Skeletal muscle satellite cell (primary cell): ENCODE measurements around the gene ITGA3.

Source experiments
- H3K27me3 ChIP-seq: 2 replicates; pipeline ENCODE4 v1.7.0; 2013; ENCODE audit warnings: low read length; ENCODE audit not compliant: control insufficient read depth, insufficient read depth
- H3K36me3 ChIP-seq: 2 replicates; pipeline ENCODE4 v1.7.0; 2013; ENCODE audit warnings: mild to moderate bottlenecking, control low read depth, low read length; ENCODE audit not compliant: insufficient read depth
- H3K4me1 ChIP-seq: 2 replicates; pipeline ENCODE4 v1.7.0; 2013; ENCODE audit warnings: low read length; ENCODE audit not compliant: control insufficient read depth, insufficient read depth
- H3K4me2 ChIP-seq: 2 replicates; pipeline ENCODE4 v1.7.0; 2013; ENCODE audit warnings: mild to moderate bottlenecking, low read length
- H3K4me3 ChIP-seq: 2 replicates; pipeline ENCODE4 v1.7.0; 2013; ENCODE audit warnings: low read length
- H3K9ac ChIP-seq: 2 replicates; pipeline ENCODE4 v1.7.0; 2013; ENCODE audit warnings: mild to moderate bottlenecking, low read depth, low read length, moderate library complexity
- H3K9me3 ChIP-seq: replicated peaks from 2 replicates; pipeline ENCODE4 v1.7.0; 2013; ENCODE audit warnings: mild to moderate bottlenecking, control low read depth, low read length

ITGA3 gene

DNA sequence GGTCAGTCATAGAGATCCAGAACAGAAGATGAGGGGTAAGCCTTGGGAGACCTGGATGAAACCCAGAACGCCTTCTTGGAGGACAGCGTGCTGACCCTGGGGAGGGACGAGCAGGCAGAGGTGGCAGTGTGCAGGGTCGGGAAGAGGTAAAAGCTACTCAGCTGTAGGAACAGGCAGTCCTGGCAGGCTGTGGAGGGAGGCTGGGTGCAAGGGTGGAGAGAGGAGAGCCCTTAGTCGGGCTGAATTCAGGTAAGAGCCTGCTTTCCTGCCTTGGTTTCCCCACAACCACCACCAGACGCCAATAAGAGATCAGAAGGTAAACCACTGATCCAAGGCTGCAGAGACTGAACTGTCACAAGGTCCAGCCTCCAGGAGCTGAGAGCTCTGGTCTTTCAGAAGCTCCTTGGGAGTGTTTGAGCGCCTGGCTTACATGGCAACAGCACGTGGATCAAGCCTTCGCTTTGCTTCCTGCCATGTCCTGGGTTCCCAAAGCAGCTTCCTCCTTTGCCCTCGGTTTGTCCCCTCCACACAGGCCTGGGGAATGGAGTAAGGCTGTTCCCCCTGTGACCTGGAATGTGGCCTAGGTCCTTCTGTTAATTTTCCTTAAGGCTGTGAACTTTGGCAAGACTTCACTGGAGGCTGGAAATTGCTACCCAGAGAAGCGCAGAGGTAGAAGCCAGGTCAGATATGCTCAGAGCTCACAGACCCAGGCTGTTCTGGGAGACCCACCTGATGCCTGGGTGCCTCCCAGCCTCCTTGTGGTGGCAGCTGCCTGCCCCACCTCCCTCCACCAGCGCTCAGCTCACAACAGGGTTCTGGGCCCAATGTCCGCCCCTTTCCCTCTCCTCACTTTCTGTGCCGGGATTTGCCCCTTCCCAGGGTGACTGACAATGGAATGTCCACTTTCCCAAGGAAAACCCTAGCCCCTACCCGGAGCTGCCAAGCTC, 35.3 kb downstream of the ITGA3 start:
- no peak overlapping the region for H3K4me3 ChIP-seq
- H3K9ac ChIP-seq: no peak overlapping the region
- H3K36me3 ChIP-seq: peaks cover 57% of the 10 kb centered on the region
- H3K9me3 ChIP-seq: no peaks in the 10 kb centered on the region
- H3K4me2 ChIP-seq: no peak overlapping the region
- H3K4me1 ChIP-seq: peaks cover 12% of the 10 kb centered on the region
- H3K27me3 ChIP-seq: no peaks in the 10 kb centered on the region

DNA sequence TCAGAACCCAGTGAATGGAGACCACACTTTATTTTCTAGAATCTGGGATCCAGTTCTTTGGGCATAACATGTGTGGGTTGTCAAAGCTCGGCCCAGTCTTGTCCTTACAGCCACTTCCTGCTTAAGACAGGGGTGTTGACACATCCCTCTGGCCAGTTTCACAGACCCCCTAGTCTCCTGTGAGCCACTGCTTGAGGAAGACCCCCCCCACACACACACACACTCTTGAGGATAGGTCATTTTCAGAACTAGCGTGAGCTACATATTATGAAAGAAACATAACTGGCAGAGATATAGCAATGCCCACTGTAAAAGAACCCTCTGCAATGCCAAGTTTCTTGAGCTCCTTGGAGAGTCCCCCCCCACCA, 36.0 kb downstream of the ITGA3 start:
- no peaks in the 10 kb centered on the region for H3K27me3 ChIP-seq
- no peaks in the 10 kb centered on the region for H3K9me3 ChIP-seq
- H3K4me3 ChIP-seq: no peak overlapping the region
- H3K9ac ChIP-seq: no peak overlapping the region
- H3K4me1 ChIP-seq: peaks cover 13% of the 10 kb centered on the region
- peaks cover 52% of the 10 kb centered on the region for H3K36me3 ChIP-seq
- no peak overlapping the region for H3K4me2 ChIP-seq

DNA sequence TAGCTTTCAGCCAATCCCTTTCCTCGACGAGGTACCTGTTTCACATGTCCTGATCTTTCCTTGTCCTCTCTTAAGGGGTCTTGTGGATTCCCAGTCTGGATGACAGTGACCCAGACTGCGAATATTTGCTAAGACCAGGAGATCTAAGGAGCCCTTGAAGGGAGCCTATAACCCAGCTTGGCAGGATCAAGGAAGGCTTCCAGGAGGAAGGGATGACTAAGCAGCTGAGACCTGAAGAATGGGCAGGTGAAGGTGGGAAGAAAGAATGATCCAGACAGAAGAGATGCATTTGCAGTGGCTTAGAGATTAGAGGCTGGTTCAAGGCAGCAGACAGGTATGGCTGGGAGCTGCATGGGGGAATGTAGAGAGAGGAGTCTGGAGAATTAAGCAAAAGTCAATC, 37.3 kb downstream of the ITGA3 start:
- Histone ChIP-seq H3K36me3 (peaks cover 46% of the 10 kb centered on the region), H3K9me3 (no peaks in the 10 kb centered on the region), H3K9ac (peak overlapping the region; percentile 1), H3K4me1 (peaks cover 13% of the 10 kb centered on the region), H3K4me3 (no peak overlapping the region), H3K4me2 (no peak overlapping the region), H3K27me3 (no peaks in the 10 kb centered on the region)

DNA sequence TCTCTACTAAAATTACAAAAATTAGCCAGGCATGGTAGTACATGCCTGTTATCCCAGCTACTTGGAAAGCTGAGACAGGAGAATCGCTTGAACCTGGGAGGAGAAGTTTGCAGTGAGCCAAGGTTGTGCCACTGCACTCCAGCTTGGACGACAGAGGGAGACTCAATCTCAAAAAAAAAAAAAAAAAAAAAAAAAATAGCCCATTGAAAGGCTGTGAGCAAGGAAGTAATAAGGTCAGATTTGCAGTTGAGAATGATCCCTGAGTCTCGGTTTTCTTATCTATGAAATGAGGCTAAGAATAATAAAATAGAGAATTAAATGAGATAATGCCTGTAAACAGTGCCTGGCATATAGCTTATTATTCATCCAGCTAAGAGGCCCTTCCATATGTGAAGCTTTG, 37.9 kb downstream of the ITGA3 start:
- peak overlapping the region; percentile 88 for H3K4me2 ChIP-seq
- H3K36me3 ChIP-seq: peaks cover 40% of the 10 kb centered on the region
- peaks cover 13% of the 10 kb centered on the region for H3K4me1 ChIP-seq
- no peaks in the 10 kb centered on the region for H3K27me3 ChIP-seq
- H3K9ac ChIP-seq: peak overlapping the region; percentile 30
- no peaks in the 10 kb centered on the region for H3K9me3 ChIP-seq
- H3K4me3 ChIP-seq: no peak overlapping the region

DNA sequence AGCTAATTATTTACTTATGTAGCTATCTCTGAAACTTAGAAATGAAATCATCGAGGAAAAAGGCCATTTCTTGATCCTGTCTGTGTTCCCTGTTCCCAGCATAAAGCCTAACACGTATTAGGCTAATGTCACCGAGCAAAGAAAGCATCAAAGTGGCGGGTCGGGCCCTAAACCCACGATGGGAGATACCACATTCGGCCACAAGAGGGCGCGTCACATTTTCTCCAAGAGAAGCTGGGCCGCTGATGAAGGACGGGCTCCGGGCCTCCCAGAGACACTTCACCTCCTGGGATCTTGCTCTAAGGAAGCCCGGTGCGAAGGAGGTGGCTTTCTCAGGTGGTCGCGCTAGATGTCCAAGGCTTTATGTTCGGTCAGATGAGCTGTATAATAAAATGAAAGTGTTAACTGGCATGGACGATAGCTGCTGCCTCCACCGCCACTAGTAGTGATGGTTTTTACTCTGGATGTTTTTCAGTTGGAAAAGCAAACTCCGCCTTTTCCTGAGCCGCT, 38.4 kb downstream of the ITGA3 start:
- Histone ChIP-seq H3K4me2 (peak overlapping the region; percentile 88), H3K4me1 (peaks cover 13% of the 10 kb centered on the region), H3K9ac (peak overlapping the region; percentile 30), H3K4me3 (peak overlapping the region; percentile 79), H3K27me3 (no peaks in the 10 kb centered on the region), H3K9me3 (no peaks in the 10 kb centered on the region), H3K36me3 (peaks cover 35% of the 10 kb centered on the region)

DNA sequence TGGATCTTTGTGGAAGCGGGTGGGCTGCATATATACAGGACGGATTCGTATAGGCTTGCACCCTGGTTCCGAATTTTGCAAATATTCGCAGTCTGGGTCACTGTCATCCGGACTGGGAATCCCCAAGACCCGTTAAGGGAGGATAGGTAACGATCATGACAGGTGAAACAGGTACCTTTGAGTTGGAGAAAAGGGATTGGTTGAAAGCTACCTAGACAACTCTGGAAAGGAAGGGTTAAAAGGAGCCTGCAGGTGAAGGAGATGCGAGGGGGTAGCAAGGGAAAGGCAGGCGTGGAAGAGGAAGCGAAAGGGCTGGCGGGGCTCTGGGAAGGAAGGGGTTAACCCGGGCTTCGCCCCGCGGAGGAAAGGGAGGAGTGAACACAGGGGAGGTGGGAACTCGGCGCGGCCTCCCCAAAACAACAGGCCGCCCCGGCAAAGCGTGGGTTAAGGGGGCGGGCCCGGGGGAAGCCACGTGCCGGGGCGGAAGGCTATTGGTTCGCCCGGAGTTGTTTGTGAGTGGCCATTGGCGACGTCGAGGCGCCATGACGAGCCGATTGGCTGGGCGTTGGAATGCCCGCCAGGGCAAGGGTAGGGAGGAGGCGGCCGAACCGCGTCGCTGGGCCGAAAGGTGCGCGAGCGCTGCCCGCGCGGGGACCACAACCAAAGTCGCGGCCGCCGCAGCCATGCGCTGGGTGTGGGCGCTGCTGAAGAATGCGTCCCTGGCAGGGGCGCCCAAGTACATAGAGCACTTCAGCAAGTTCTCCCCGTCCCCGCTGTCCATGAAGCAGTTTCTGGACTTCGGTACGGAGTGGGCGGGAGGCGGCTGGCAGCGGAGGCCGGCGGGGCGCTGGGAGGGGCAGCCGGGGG, 39.1 kb downstream of the ITGA3 start, which contains the start of gene PDK2:
Gene PDK2, plus strand, starts transcription at position 599 of the 867 bp plus-strand sequence. Its CDS starts 85 bp downstream, at position 684.
- Histone ChIP-seq H3K27me3 (no peaks in the 10 kb centered on the region), H3K9ac (peak within 1 kb of the TSS; percentile 75), H3K4me1 (peaks cover 17% of the 10 kb centered on the region), H3K4me3 (peak within 1 kb of the TSS; percentile 79), H3K36me3 (peaks cover 29% of the 10 kb centered on the region), H3K9me3 (no peaks in the 10 kb centered on the region), H3K4me2 (peak within 1 kb of the TSS; percentile 88)

DNA sequence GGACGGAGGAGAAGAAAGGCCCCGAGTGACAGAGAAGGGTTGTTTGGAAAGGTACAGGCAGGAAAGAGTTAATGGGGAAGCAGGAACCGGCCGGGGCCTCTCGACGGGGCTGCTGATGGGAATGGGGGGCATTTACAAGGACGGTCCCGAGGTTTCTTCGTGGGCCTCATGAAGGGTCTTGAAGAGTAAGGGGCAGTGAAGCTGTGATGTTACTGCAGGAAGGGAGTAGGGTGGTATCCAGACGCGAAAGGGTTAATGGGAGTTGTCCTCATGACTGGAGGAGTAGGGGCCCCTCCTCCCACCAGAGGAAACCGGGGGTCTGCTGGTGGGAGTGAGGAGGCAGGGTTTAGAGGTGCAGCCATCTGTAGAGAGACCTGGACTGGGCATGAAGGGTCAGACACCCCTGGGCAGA, 39.7 kb downstream of the ITGA3 start:
- peaks cover 23% of the 10 kb centered on the region for H3K36me3 ChIP-seq
- H3K27me3 ChIP-seq: no peaks in the 10 kb centered on the region
- peak overlapping the region; percentile 88 for H3K4me2 ChIP-seq
- H3K4me1 ChIP-seq: peaks cover 23% of the 10 kb centered on the region
- peak overlapping the region; percentile 75 for H3K9ac ChIP-seq
- no peaks in the 10 kb centered on the region for H3K9me3 ChIP-seq
- H3K4me3 ChIP-seq: peak overlapping the region; percentile 79

DNA sequence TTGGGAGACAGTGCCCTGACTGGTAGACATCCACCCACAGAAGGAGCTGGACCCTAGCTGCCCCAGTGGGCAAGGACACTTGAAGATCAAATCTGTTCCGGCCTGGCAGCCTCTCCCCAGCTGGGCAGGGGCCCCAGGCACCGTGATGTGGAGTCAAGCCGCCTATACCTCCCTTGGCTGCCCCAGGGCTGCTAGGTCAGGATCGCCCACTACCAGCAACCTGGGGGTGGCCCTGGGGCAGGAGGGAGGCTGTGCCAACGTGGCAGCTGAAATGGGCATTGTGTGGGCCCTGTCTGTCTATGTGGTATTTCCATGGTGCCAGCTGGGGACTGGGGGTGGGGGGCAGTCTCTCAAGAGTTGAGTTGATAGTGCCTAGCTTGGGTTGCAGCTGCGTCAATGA, 40.2 kb downstream of the ITGA3 start:
- Histone ChIP-seq H3K4me1 (peaks cover 28% of the 10 kb centered on the region), H3K4me2 (peak overlapping the region; percentile 88), H3K9me3 (no peaks in the 10 kb centered on the region), H3K36me3 (peaks cover 19% of the 10 kb centered on the region), H3K9ac (peak overlapping the region; percentile 75), H3K27me3 (no peaks in the 10 kb centered on the region), H3K4me3 (peak overlapping the region; percentile 79)

DNA sequence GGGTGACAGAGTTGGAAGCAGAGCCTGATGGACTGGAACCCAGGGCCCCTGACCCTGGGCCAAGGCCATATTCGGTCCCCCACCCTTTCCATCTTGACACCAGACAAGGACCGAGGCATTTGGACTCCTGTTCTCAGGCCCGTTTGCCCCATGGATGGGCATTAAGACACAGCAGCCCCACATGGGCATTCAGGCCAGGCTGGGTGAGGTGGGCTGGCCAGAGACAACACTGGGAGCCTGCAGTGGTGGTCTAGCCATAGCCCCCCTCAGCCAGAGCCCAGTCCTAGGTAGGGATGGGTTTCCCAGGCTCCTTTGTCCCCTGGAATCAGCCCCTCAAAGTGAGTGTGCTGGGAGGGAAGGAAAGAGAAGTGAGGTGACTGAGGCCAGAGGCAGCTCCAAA, 40.8 kb downstream of the ITGA3 start:
- Histone ChIP-seq H3K4me3 (no peak overlapping the region), H3K9me3 (no peaks in the 10 kb centered on the region), H3K9ac (peak overlapping the region; percentile 75), H3K4me1 (peaks cover 34% of the 10 kb centered on the region), H3K4me2 (no peak overlapping the region), H3K36me3 (peaks cover 13% of the 10 kb centered on the region), H3K27me3 (no peaks in the 10 kb centered on the region)

DNA sequence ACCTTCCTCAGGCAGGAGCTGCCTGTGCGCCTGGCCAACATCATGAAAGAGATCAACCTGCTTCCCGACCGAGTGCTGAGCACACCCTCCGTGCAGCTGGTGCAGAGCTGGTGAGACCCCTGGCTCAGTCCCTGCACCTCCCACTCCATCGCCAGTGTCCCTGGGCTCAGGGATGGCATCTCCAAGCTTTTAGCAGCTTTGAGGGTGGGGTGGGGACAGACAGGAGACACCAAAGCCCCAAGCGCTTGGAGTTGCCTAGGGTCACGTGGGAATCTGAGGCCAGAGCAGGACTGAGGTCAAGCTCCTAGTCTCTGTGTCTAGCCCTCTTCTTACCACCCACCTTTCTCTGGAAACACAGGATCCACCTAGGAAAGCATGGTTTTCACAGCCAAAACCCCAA, 41.5 kb downstream of the ITGA3 start:
- Histone ChIP-seq H3K9ac (no peak overlapping the region), H3K27me3 (no peaks in the 10 kb centered on the region), H3K9me3 (no peaks in the 10 kb centered on the region), H3K4me3 (no peak overlapping the region), H3K4me1 (peaks cover 41% of the 10 kb centered on the region), H3K36me3 (peaks cover 7% of the 10 kb centered on the region), H3K4me2 (no peak overlapping the region)

DNA sequence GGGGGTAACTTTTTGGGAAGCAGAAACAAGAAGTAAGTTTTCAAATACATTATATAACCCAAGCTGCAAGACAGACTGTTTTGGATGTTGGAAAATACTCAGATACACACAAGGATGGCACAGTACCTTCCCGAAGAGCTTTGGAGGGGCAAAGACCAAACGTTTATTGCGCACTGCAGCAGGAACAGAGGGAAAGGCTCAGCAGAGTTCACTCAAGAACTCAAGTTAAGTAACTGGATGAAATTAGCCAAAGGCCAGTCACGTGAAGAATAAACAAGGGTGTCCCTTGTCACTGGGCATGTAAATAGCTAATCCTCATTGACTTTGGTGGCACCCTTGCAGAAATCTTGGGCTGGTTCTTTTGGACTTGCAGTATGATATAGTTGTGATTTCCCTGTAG, 42.0 kb downstream of the ITGA3 start:
- peaks cover 7% of the 10 kb centered on the region for H3K36me3 ChIP-seq
- no peak overlapping the region for H3K4me3 ChIP-seq
- no peak overlapping the region for H3K9ac ChIP-seq
- H3K27me3 ChIP-seq: no peaks in the 10 kb centered on the region
- H3K9me3 ChIP-seq: no peaks in the 10 kb centered on the region
- peaks cover 42% of the 10 kb centered on the region for H3K4me1 ChIP-seq
- H3K4me2 ChIP-seq: no peak overlapping the region
